GM23338 (cell line): Measurements from ENCODE around the gene NIPAL4. TPM values are rescaled to one million over a fixed set of nuclear protein-coding genes. Genes with fewer than 3 reads are reported as not detected.

Experiments used
- ATAC-seq: fragments of 200-7000 bp; cut with Tn5 transposase; 3 replicates; pipeline ENCODE4 v1.9.1; 2020
- DNase-seq: peaks from one replicate; pipeline ENCODE4 v3.0.0-alpha.2; 2015; ENCODE audit warnings: low spot score
- H2AFZ ChIP-seq: fragments of 200-600 bp; sonication (generic); 2 replicates; pipeline ENCODE4 v1.8.0; 2016; ENCODE audit warnings: antibody characterized with exemption, mild to moderate bottlenecking, moderate library complexity
- H3F3A ChIP-seq: fragments of 200-600 bp; sonication (generic); replicated peaks from 2 replicates; pipeline ENCODE4 v1.8.0; 2017; ENCODE audit warnings: antibody characterized with exemption, mixed run types, low read depth
- H3K27ac ChIP-seq: fragments of 200-600 bp; sonication (generic); 2 replicates; pipeline ENCODE4 v1.6.1; 2016; ENCODE audit warnings: low read depth
- H3K27me3 ChIP-seq: fragments of 200-600 bp; sonication (generic); 2 replicates; pipeline ENCODE4 v1.8.0; 2016; ENCODE audit warnings: mild to moderate bottlenecking, mixed run types, moderate library complexity; ENCODE audit not compliant: insufficient read depth
- H3K36me3 ChIP-seq: fragments of 200-600 bp; sonication (generic); 2 replicates; pipeline ENCODE4 v1.8.0; 2016; ENCODE audit warnings: mild to moderate bottlenecking; ENCODE audit not compliant: insufficient read depth
- H3K4me1 ChIP-seq: fragments of 200-600 bp; sonication (generic); 2 replicates; pipeline ENCODE4 v1.8.0; 2016; ENCODE audit warnings: mild to moderate bottlenecking, moderate library complexity; ENCODE audit not compliant: insufficient read depth
- H3K4me2 ChIP-seq: fragments of 200-600 bp; sonication (generic); 2 replicates; pipeline ENCODE4 v1.7.1; 2017; ENCODE audit warnings: mixed run types
- H3K4me3 ChIP-seq: fragments of 200-600 bp; sonication (generic); 2 replicates; pipeline ENCODE4 v1.6.1; 2016; ENCODE audit warnings: mixed run types
- H3K79me2 ChIP-seq: fragments of 200-600 bp; sonication (generic); replicated peaks from 2 replicates; pipeline ENCODE4 v1.8.0; 2017; ENCODE audit warnings: mild to moderate bottlenecking; ENCODE audit not compliant: insufficient read depth
- H3K9me2 ChIP-seq: fragments of 200-600 bp; sonication (generic); 2 replicates; pipeline ENCODE4 v1.8.0; 2017; ENCODE audit not compliant: insufficient read depth
- H4K20me1 ChIP-seq: fragments of 200-600 bp; sonication (generic); replicated peaks from 2 replicates; pipeline ENCODE4 v1.8.0; 2017; ENCODE audit warnings: mild to moderate bottlenecking; ENCODE audit not compliant: insufficient read depth
- H3K27ac Mint-ChIP-seq: 2 replicates; pipeline ENCODE4 v1.8.0; 2020; ENCODE audit warnings: inconsistent platforms, mild to moderate bottlenecking, moderate library complexity, mixed read lengths
- H3K27me3 Mint-ChIP-seq: 3 replicates; pipeline ENCODE4 v1.8.0; 2022; ENCODE audit warnings: low read depth, mild to moderate bottlenecking, moderate library complexity, mixed read lengths, inconsistent platforms; ENCODE audit not compliant: insufficient read depth, poor library complexity
- H3K36me3 Mint-ChIP-seq: 3 replicates; pipeline ENCODE4 v1.8.0; 2021; ENCODE audit warnings: low read depth, mild to moderate bottlenecking, inconsistent platforms, moderate library complexity, mixed read lengths
- H3K4me1 Mint-ChIP-seq: 3 replicates; pipeline ENCODE4 v1.8.0; 2020; ENCODE audit warnings: mild to moderate bottlenecking, inconsistent platforms, mixed read lengths
- H3K4me3 Mint-ChIP-seq: 3 replicates; pipeline ENCODE4 v1.8.0; 2021; ENCODE audit warnings: moderate library complexity, mild to moderate bottlenecking, inconsistent platforms, mixed read lengths
- H3K9me3 Mint-ChIP-seq: 3 replicates; pipeline ENCODE4 v1.8.0; 2020; ENCODE audit warnings: moderate library complexity, mild to moderate bottlenecking, inconsistent platforms, mixed read lengths
- CREB1 ChIP-seq: fragments of 250-450 bp; sonication (Bioruptor Pico); IDR thresholded peaks from 2 replicates; pipeline ENCODE4 v1.5.0; 2020; ENCODE audit warnings: low read depth, mild to moderate bottlenecking, moderate library complexity
- CTCF ChIP-seq, 2 experiments: fragments of 200-600 bp in 1 of 2; sonication (generic) in 1 of 2; conservative IDR thresholded peaks; 2 replicates each; pipeline versions ENCODE4 v1.5.1 to v1.6.1; 2016 to 2017; ENCODE audit warnings: antibody characterized with exemption in 2 of 2, low read depth in 2 of 2, mild to moderate bottlenecking in 2 of 2, moderate library complexity in 1 of 2
- NANOG ChIP-seq: IDR thresholded peaks from 2 replicates; pipeline ENCODE4 v1.6.1; 2016; ENCODE audit warnings: antibody characterized with exemption, borderline replicate concordance
- POLR2AphosphoS5 ChIP-seq: IDR thresholded peaks from 2 replicates; pipeline ENCODE4 v1.6.1; 2016; ENCODE audit warnings: antibody characterized with exemption, low read depth
- STAT1 ChIP-seq: IDR thresholded peaks from one replicate; pipeline ENCODE4 v1.6.1; 2016; ENCODE audit warnings: antibody characterized with exemption; ENCODE audit not compliant: unreplicated experiment
- ZNF114 ChIP-seq: fragments of 250-450 bp; sonication (Bioruptor Pico); IDR thresholded peaks from 2 replicates; pipeline ENCODE4 v1.5.0; 2020; ENCODE audit warnings: mild to moderate bottlenecking, moderate library complexity
- ZNF462 ChIP-seq: fragments of 250-450 bp; sonication (Bioruptor Pico); IDR thresholded peaks from 2 replicates; pipeline ENCODE4 v1.5.0; 2020; ENCODE audit warnings: mild to moderate bottlenecking, moderate library complexity
- polyA plus RNA-seq: library from polyadenylated mRNA; unstranded; fragments of >200 nt; fragmentation: Nextera tagmentation; extraction: Ambion mirVana; gene quantifications from 2 replicates; pipeline ENCODE4 v1.2.1, GENCODE V29; 2016
- total RNA-seq: library from RNA; depleted of rRNA; stranded (reverse); fragments of >200 nt; shearing (Covaris generic); gene quantifications from 2 replicates; pipeline ENCODE4 v1.2.3, GENCODE V29; 2014
- TF ChIP-seq, protein P1 (sequence below): IDR thresholded peaks from one replicate; pipeline ENCODE4 v1.6.1; 2018; ENCODE audit warnings: antibody characterized with exemption; ENCODE audit not compliant: unreplicated experiment

The NIPAL4 gene
- total and polyA plus RNA-seq, 2 experiments from 2014 or later = 0.21 TPM; not detected in 1

GRCh38 chr5:157487358-157487757, 27.3 kb downstream of the NIPAL4 start (continued):
- TF ChIP-seq ZNF462 (CRISPR knock-in tag) (no peak), NANOG (no peak)
- TF ChIP-seq, protein P1, sequence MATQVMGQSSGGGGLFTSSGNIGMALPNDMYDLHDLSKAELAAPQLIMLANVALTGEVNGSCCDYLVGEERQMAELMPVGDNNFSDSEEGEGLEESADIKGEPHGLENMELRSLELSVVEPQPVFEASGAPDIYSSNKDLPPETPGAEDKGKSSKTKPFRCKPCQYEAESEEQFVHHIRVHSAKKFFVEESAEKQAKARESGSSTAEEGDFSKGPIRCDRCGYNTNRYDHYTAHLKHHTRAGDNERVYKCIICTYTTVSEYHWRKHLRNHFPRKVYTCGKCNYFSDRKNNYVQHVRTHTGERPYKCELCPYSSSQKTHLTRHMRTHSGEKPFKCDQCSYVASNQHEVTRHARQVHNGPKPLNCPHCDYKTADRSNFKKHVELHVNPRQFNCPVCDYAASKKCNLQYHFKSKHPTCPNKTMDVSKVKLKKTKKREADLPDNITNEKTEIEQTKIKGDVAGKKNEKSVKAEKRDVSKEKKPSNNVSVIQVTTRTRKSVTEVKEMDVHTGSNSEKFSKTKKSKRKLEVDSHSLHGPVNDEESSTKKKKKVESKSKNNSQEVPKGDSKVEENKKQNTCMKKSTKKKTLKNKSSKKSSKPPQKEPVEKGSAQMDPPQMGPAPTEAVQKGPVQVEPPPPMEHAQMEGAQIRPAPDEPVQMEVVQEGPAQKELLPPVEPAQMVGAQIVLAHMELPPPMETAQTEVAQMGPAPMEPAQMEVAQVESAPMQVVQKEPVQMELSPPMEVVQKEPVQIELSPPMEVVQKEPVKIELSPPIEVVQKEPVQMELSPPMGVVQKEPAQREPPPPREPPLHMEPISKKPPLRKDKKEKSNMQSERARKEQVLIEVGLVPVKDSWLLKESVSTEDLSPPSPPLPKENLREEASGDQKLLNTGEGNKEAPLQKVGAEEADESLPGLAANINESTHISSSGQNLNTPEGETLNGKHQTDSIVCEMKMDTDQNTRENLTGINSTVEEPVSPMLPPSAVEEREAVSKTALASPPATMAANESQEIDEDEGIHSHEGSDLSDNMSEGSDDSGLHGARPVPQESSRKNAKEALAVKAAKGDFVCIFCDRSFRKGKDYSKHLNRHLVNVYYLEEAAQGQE = no peak

- H3K36me3 ChIP-seq = no peaks in the 10 kb centered on the region
- H2AFZ ChIP-seq = no peak overlapping the region
- no peaks in the 10 kb centered on the region for H3K4me1 Mint-ChIP-seq
- peaks cover 2% of the 10 kb centered on the region for H3K27me3 Mint-ChIP-seq
- no peaks in the 10 kb centered on the region for H3F3A ChIP-seq
- no peak overlapping the region for H3K4me3 Mint-ChIP-seq
- H3K27me3 ChIP-seq = no peaks in the 10 kb centered on the region
- no peak overlapping the region for H3K4me3 ChIP-seq
- H3K4me2 ChIP-seq = no peak overlapping the region
- no peaks in the 10 kb centered on the region for H4K20me1 ChIP-seq
- ATAC-seq (no peak), DNase-seq (no peak)
- no peaks in the 10 kb centered on the region for H3K79me2 ChIP-seq
- H3K9me3 Mint-ChIP-seq = no peaks in the 10 kb centered on the region
- no peak overlapping the region for H3K27ac ChIP-seq
- H3K36me3 Mint-ChIP-seq = peaks cover 9% of the 10 kb centered on the region
- H3K9me2 ChIP-seq = no peaks in the 10 kb centered on the region
- H3K4me1 ChIP-seq = no peaks in the 10 kb centered on the region
- H3K27ac Mint-ChIP-seq = no peak overlapping the region
- TF ChIP-seq ZNF114 (CRISPR knock-in tag) = no peak
- no peak for TF ChIP-seq POLR2AphosphoS5
- no peak for TF ChIP-seq NANOG
- TF ChIP-seq, protein P1 = no peak
- TF ChIP-seq CREB1 = no peak
- no peak for TF ChIP-seq STAT1
- no peak for TF ChIP-seq CTCF (conservative IDR thresholded peaks at IDR 0.05; ENCODE audit: low read depth in 2 of 2)
Observed at GRCh38 chr5:157491471-157491995, 31.5 kb downstream of the NIPAL4 start.
